ENCODE measurements around the gene HCN3.
"Not testable (repeated sequence)": the region's sequence is repeated elsewhere in the genome, so short reads cannot be mapped to it uniquely, and the experiment has no call there.

Gene HCN3

GRCh38 chr1:155277070-155277901 lies at the start of gene HCN3:
Gene HCN3 (plus strand): TSS chr1:155277463. CDS start chr1:155277591, 128 bp downstream.
- DNase-seq (ENCODE audit: low read depth), result peak; percentile 89

GRCh38 chr1:155228096-155228427 lies 49.2 kb upstream of the HCN3 start:
- no peak for DNase-seq (ENCODE audit: low read depth)

- DNase-seq (ENCODE audit: low read depth), result not testable (repeated sequence)
These were observed 46.0 kb upstream of the HCN3 start for GRCh38 chr1:155231302-155231701.

GRCh38 chr1:155232001-155232978 lies 45.0 kb upstream of the HCN3 start:
- not testable (repeated sequence) for DNase-seq (ENCODE audit: low read depth)

GRCh38 chr1:155233502-155233901 lies 43.8 kb upstream of the HCN3 start:
- not testable (repeated sequence) for DNase-seq (ENCODE audit: low read depth)

- not testable (repeated sequence) for DNase-seq (ENCODE audit: low read depth)
These were observed 41.9 kb upstream of the HCN3 start for GRCh38 chr1:155235375-155235774.

- no peak for DNase-seq (ENCODE audit: low read depth)
These were observed 40.8 kb upstream of the HCN3 start for GRCh38 chr1:155236451-155236850.

- peak; percentile 81 for DNase-seq (ENCODE audit: low read depth)
These were observed 36.1 kb upstream of the HCN3 start for GRCh38 chr1:155241069-155241679.

- no peak for DNase-seq (ENCODE audit: low read depth)
These were observed 35.4 kb upstream of the HCN3 start for GRCh38 chr1:155241841-155242264.

- DNase-seq (ENCODE audit: low read depth), result no peak
These were observed 34.4 kb upstream of the HCN3 start for GRCh38 chr1:155242805-155243358.

GRCh38 chr1:155244368-155245162 lies 32.7 kb upstream of the HCN3 start:
- DNase-seq (ENCODE audit: low read depth), result peak; percentile 100

- no peak for DNase-seq (ENCODE audit: low read depth)
These were observed 32.1 kb upstream of the HCN3 start for GRCh38 chr1:155245163-155245524.

GRCh38 chr1:155246796-155247195 lies 30.5 kb upstream of the HCN3 start:
- DNase-seq (ENCODE audit: low read depth), result not testable (repeated sequence)

GRCh38 chr1:155247667-155248553 lies 29.4 kb upstream of the HCN3 start:
- DNase-seq (ENCODE audit: low read depth), result no peak

- no peak for DNase-seq (ENCODE audit: low read depth)
These were observed 27.0 kb upstream of the HCN3 start for GRCh38 chr1:155250246-155250632.

- DNase-seq (ENCODE audit: low read depth), result peak; percentile 84
These were observed 26.4 kb upstream of the HCN3 start for GRCh38 chr1:155250633-155251449.

GRCh38 chr1:155251566-155251965 lies 25.7 kb upstream of the HCN3 start:
- no peak for DNase-seq (ENCODE audit: low read depth)

GRCh38 chr1:155253208-155253607 lies 24.1 kb upstream of the HCN3 start:
- DNase-seq (ENCODE audit: low read depth), result no peak

- DNase-seq (ENCODE audit: low read depth), result no peak
These were observed 23.5 kb upstream of the HCN3 start for GRCh38 chr1:155253797-155254196.

Data from fibroblast of gingiva (primary cell).